Type B pancreatic cell (in vitro differentiated cells): ENCODE data around the gene MMP11. TPM values are rescaled to one million over a fixed set of nuclear protein-coding genes. Genes with fewer than 3 reads are reported as not detected.

Source experiments
- DNase-seq: peaks from one replicate; pipeline ENCODE4 v3.0.0; 2021; ENCODE audit warnings: mixed read lengths; ENCODE audit not compliant: unreplicated experiment; ENCODE audit errors: extremely low spot score
- H3K27ac Mint-ChIP-seq: 2 replicates; pipeline ENCODE4 v1.8.0; 2021; ENCODE audit warnings: mild to moderate bottlenecking, mixed read lengths
- H3K27me3 Mint-ChIP-seq: 2 replicates; pipeline ENCODE4 v1.8.0; 2021; ENCODE audit warnings: mixed read lengths
- H3K36me3 Mint-ChIP-seq: 2 replicates; pipeline ENCODE4 v1.8.0; 2021; ENCODE audit warnings: mixed read lengths
- H3K4me1 Mint-ChIP-seq: one replicate; pipeline ENCODE4 v1.8.0; 2021; ENCODE audit warnings: mixed read lengths; ENCODE audit not compliant: unreplicated experiment
- H3K4me3 Mint-ChIP-seq: 2 replicates; pipeline ENCODE4 v1.8.0; 2021; ENCODE audit warnings: mild to moderate bottlenecking, mixed read lengths
- H3K9me3 Mint-ChIP-seq: 2 replicates; pipeline ENCODE4 v1.8.0; 2021; ENCODE audit warnings: mixed read lengths
- CTCF ChIP-seq: fragments of 200-600 bp; sonication (generic); conservative IDR thresholded peaks from 2 replicates; pipeline ENCODE4 v1.5.0; 2021; ENCODE audit warnings: antibody characterized with exemption, mild to moderate bottlenecking
- total RNA-seq: library from RNA; stranded (reverse); gene quantifications from 2 replicates; pipeline ENCODE4 v1.2.1, GENCODE V29; 2021; ENCODE audit warnings: low replicate concordance

MMP11 gene
- total RNA-seq, 1 donor from 2014 or later: 31.6 TPM

GRCh38 chr22:23801886-23802377 lies 29.3 kb downstream of the MMP11 start:
- no peak overlapping the region for H3K4me3 Mint-ChIP-seq
- peaks cover 32% of the 10 kb centered on the region for H3K36me3 Mint-ChIP-seq
- H3K9me3 Mint-ChIP-seq: no peaks in the 10 kb centered on the region
- no peak for DNase-seq
- no peak for TF ChIP-seq CTCF
- H3K4me1 Mint-ChIP-seq: no peaks in the 10 kb centered on the region
- H3K27me3 Mint-ChIP-seq: no peaks in the 10 kb centered on the region
- H3K27ac Mint-ChIP-seq: no peak overlapping the region

- no peak overlapping the region for H3K4me3 Mint-ChIP-seq
- H3K27me3 Mint-ChIP-seq: no peaks in the 10 kb centered on the region
- no peak for TF ChIP-seq CTCF
- no peaks in the 10 kb centered on the region for H3K4me1 Mint-ChIP-seq
- DNase-seq: no peak
- H3K27ac Mint-ChIP-seq: no peak overlapping the region
- H3K9me3 Mint-ChIP-seq: no peaks in the 10 kb centered on the region
- H3K36me3 Mint-ChIP-seq: peaks cover 33% of the 10 kb centered on the region
Measured at GRCh38 chr22:23803001-23803819, 30.6 kb downstream of the MMP11 start.

- Mint-ChIP-seq H3K36me3 (peaks cover 33% of the 10 kb centered on the region), H3K27ac (no peak overlapping the region)
- TF ChIP-seq CTCF: no peak
Measured at GRCh38 chr22:23804781-23805291, 32.2 kb downstream of the MMP11 start.

GRCh38 chr22:23806837-23807236 lies 34.2 kb downstream of the MMP11 start:
- Mint-ChIP-seq H3K4me3 (no peak overlapping the region), H3K9me3 (no peaks in the 10 kb centered on the region), H3K36me3 (peaks cover 30% of the 10 kb centered on the region), H3K27ac (no peak overlapping the region), H3K27me3 (no peaks in the 10 kb centered on the region), H3K4me1 (no peaks in the 10 kb centered on the region)
- TF ChIP-seq CTCF: no peak
- DNase-seq: no peak

More at GRCh38 chr22:23804781-23805291, 32.2 kb downstream of the MMP11 start:
- Mint-ChIP-seq H3K4me1 (no peaks in the 10 kb centered on the region), H3K27me3 (no peaks in the 10 kb centered on the region), H3K4me3 (no peak overlapping the region), H3K9me3 (no peaks in the 10 kb centered on the region)
- no peak for DNase-seq

GRCh38 chr22:23812378-23812777 lies 39.7 kb downstream of the MMP11 start:
- no peak for DNase-seq
- Mint-ChIP-seq H3K27ac (no peak overlapping the region), H3K9me3 (no peaks in the 10 kb centered on the region), H3K36me3 (peaks cover 38% of the 10 kb centered on the region), H3K4me3 (no peak overlapping the region), H3K27me3 (no peaks in the 10 kb centered on the region), H3K4me1 (no peaks in the 10 kb centered on the region)
- no peak for TF ChIP-seq CTCF
